ENCODE measurements around the gene CRYBG1. TPM values are rescaled to one million over a fixed set of nuclear protein-coding genes. Genes with fewer than 3 reads are reported as not detected.
A peak's percentile ranks its signal among the peaks of the same experiment; 100 is the strongest.

CRYBG1 gene
- total RNA-seq, 1 experiment from 2014 or later = 2.9 TPM

- Histone ChIP-seq H3K27me3 (replicated peaks; ENCODE audit: insufficient read depth, low read depth, low read length, poor library complexity) (no peaks in the 10 kb centered on the region), H3K27ac (ENCODE audit: low read depth, low read length, poor library complexity, severe bottlenecking) (no peak overlapping the region), H3K9me3 (ENCODE audit: low read depth, low read length, poor library complexity, severe bottlenecking) (no peaks in the 10 kb centered on the region), H3K36me3 (ENCODE audit: insufficient read depth, low read length, poor library complexity, severe bottlenecking) (no peaks in the 10 kb centered on the region), H3K4me1 (ENCODE audit: insufficient read depth, low read length, poor library complexity, severe bottlenecking) (peaks cover 20% of the 10 kb centered on the region), H3K4me3 (ENCODE audit: low read depth, low read length, poor library complexity, severe bottlenecking) (no peak overlapping the region)
- intact Hi-C loops (cut with micrococcal nuclease; ENCODE audit: unreplicated experiment) = no loop called here
- TF ChIP-seq EZH2 (IDR thresholded peaks at IDR 0.05; ENCODE audit: borderline replicate concordance, low read depth, low read length, poor library complexity, severe bottlenecking) (no peak), CTCF (conservative IDR thresholded peaks at IDR 0.05; ENCODE audit: low read depth, low read length) (no peak)
- POLR2A ChIA-PET (ENCODE audit: low non-redundant PET) = interaction anchor here (0.6 kb wide), 1 partner anchor 11 kb away, joined by 3 read pairs; no protein-coding TSS in a partner anchor
- CTCF ChIA-PET = no interaction called here
- DNase-seq (ENCODE audit: low spot score) = no peak
- no TSS peak for BruUV-seq (replicated peaks)
These were observed 162.2 kb downstream of the CRYBG1 start for GRCh38 chr6:106522562-106523250.

- ChIA-PET CTCF (no interaction called here), POLR2A (ENCODE audit: low non-redundant PET) (no interaction called here)
- BruUV-seq (replicated peaks) = no TSS peak
- no peaks in the 10 kb centered on the region for H3K36me3 ChIP-seq (ENCODE audit: insufficient read depth, low read length, poor library complexity, severe bottlenecking)
- H3K27ac ChIP-seq (ENCODE audit: low read depth, low read length, poor library complexity, severe bottlenecking) = no peak overlapping the region
- peaks cover 11% of the 10 kb centered on the region for H3K4me1 ChIP-seq (ENCODE audit: insufficient read depth, low read length, poor library complexity, severe bottlenecking)
- intact Hi-C loops (cut with micrococcal nuclease; ENCODE audit: unreplicated experiment) = no loop called here
- peak overlapping the region; percentile 10 for H3K4me3 ChIP-seq (ENCODE audit: low read depth, low read length, poor library complexity, severe bottlenecking)
- no peak for TF ChIP-seq CTCF (conservative IDR thresholded peaks at IDR 0.05; ENCODE audit: low read depth, low read length)
- no peak for TF ChIP-seq EZH2 (IDR thresholded peaks at IDR 0.05; ENCODE audit: borderline replicate concordance, low read depth, low read length, poor library complexity, severe bottlenecking)
- no peaks in the 10 kb centered on the region for H3K9me3 ChIP-seq (ENCODE audit: low read depth, low read length, poor library complexity, severe bottlenecking)
- DNase-seq (ENCODE audit: low spot score) = no peak
- H3K27me3 ChIP-seq (replicated peaks; ENCODE audit: insufficient read depth, low read depth, low read length, poor library complexity) = no peaks in the 10 kb centered on the region
These were observed 164.8 kb downstream of the CRYBG1 start for GRCh38 chr6:106525107-106525881.

GRCh38 chr6:106525882-106526275, 165.4 kb downstream of the CRYBG1 start:
- DNase-seq (ENCODE audit: low spot score) = no peak
- TF ChIP-seq EZH2 (IDR thresholded peaks at IDR 0.05; ENCODE audit: borderline replicate concordance, low read depth, low read length, poor library complexity, severe bottlenecking) = no peak
- Histone ChIP-seq H3K27me3 (replicated peaks; ENCODE audit: insufficient read depth, low read depth, low read length, poor library complexity) (no peaks in the 10 kb centered on the region), H3K27ac (ENCODE audit: low read depth, low read length, poor library complexity, severe bottlenecking) (no peak overlapping the region), H3K4me3 (ENCODE audit: low read depth, low read length, poor library complexity, severe bottlenecking) (no peak overlapping the region), H3K36me3 (ENCODE audit: insufficient read depth, low read length, poor library complexity, severe bottlenecking) (no peaks in the 10 kb centered on the region), H3K4me1 (ENCODE audit: insufficient read depth, low read length, poor library complexity, severe bottlenecking) (peaks cover 17% of the 10 kb centered on the region), H3K9me3 (ENCODE audit: low read depth, low read length, poor library complexity, severe bottlenecking) (no peaks in the 10 kb centered on the region)
- BruUV-seq (replicated peaks) = no TSS peak
- ChIA-PET CTCF (no interaction called here), POLR2A (ENCODE audit: low non-redundant PET) (no interaction called here)
- intact Hi-C loops (cut with micrococcal nuclease; ENCODE audit: unreplicated experiment) = no loop called here

All from A673 (cell line).